Vagina (tissue), 2 donors: ENCODE data around the gene PGAM5.

ENCODE experiments used
- CTCF ChIP-seq, 3 experiments: fragments of 450-650 bp in 2 of 3; fragments of 200-600 bp in 1 of 3; sonication (generic) in 1 of 3; IDR thresholded peaks; one replicate each; pipeline ENCODE4 v1.5.1; 2017 to 2019; ENCODE audit warnings: antibody characterized with exemption in 3 of 3, mild to moderate bottlenecking in 2 of 3, moderate library complexity in 2 of 3
- POLR2A ChIP-seq, 2 donors: fragments of 450-650 bp; IDR thresholded peaks; one replicate each; pipeline ENCODE4 v1.6.1; 2017; ENCODE audit warnings: antibody characterized with exemption in 2 of 2, mild to moderate bottlenecking in 2 of 2, moderate library complexity in 2 of 2

- TF ChIP-seq CTCF (IDR thresholded peaks at IDR 0.05) (no peak), POLR2A (IDR thresholded peaks at IDR 0.05) (no peak)
Observed at GRCh38 chr12:132672678-132673077, 38.0 kb upstream of the PGAM5 start.
